Right ventricle myocardium superior (tissue), 1 donor: ENCODE data around the gene SETD7. TPM values are rescaled to one million over a fixed set of nuclear protein-coding genes. Genes with fewer than 3 reads are reported as not detected.
"Not testable (repeated sequence)": the region's sequence is repeated elsewhere in the genome, so short reads cannot be mapped to it uniquely, and the experiment has no call there.

Experiments
- ATAC-seq: fragments of 200-7000 bp; cut with Tn5 transposase; one replicate; pipeline ENCODE4 v1.9.1; 2020; ENCODE audit warnings: mild to moderate bottlenecking; ENCODE audit not compliant: poor library complexity
- DNase-seq: peaks from one replicate; pipeline ENCODE4 v3.0.0-alpha.2; 2020
- intact Hi-C: fragments of 100-400 bp; cut with DNase I; formaldehyde crosslinking; loops from one replicate; pipeline ENCODE4 v1.11.2; 2022
- total RNA-seq: library from RNA; stranded (reverse); fragmentation: NEBNext Ultra II Directional; extraction: Animal tissue kit (Norgen Biotek cat#: 25700); gene quantifications from one replicate; pipeline ENCODE4 v1.2.1, GENCODE V29; 2021
- donor health status: DM: no; HTN: yes; CAD: no; lungs with severe emphysema.

SETD7 gene
- total RNA-seq, 1 donor from 2014 or later, result 46.3 TPM

DNA sequence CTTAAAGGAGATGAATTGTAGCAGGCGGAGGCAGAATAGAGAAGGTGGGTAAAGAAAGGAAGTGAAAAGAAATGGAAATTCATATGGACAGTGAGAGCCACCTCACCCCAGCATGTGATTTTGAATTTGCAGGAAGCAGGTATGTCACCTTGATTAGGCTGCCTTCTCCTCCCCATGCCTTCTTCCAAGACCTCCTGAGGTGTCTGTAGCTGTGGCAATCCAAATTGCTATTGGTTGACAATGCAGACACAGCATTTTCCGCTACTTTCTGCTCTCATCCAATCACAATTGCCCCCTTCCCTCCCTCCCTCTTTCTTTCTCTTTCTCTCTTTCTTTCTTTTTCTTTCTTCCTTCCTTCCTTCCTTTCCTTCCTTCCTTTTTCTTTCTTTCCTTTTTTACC, 63.6 kb downstream of the SETD7 start:
- intact Hi-C loops, result no loop called here

DNA sequence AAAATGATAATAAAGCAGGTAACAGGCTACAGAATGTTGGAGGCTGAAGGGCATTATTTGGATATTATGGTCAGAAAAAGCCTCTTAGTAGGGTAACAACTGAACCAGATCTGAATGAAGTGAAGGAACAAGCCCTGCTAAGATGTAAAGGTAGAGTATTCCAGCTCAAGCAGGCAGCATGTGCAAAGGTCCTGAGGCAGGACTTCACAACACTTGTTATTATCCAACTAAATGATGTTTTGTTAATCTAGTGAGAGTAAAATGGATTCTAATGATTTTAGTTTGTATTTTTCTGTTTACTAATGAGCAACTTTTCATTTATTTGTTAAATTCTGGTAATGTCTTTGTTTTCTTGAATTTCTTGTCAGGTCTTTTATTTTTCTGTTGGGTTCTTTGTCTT, 66.4 kb downstream of the SETD7 start:
- DNase-seq (no peak), ATAC-seq (no peak)
- intact Hi-C loops, result no loop called here

More for the DNA sequence above, 63.6 kb downstream of the SETD7 start:
- ATAC-seq (no peak), DNase-seq (no peak)

DNA sequence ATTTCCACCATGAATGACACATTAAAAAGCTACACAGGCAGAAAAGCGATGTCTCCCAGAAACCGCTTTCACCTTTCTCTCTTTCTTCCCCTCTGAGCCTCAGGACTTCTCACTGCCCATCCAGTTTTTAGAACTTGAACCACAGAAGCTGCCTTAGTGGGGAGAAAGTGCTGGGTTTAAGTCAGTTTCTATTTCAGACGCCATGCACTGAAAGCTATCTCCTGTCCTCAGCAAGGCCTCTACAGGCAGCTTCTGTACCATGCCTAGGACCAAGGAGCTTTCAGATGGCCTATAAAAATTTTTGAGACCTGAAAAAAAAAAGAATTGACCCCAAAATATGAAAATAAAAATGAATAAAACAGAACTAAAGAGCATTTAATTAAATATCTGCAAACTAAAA, 67.6 kb downstream of the SETD7 start:
- intact Hi-C loops, result no loop called here
- ATAC-seq (no peak), DNase-seq (no peak)

DNA sequence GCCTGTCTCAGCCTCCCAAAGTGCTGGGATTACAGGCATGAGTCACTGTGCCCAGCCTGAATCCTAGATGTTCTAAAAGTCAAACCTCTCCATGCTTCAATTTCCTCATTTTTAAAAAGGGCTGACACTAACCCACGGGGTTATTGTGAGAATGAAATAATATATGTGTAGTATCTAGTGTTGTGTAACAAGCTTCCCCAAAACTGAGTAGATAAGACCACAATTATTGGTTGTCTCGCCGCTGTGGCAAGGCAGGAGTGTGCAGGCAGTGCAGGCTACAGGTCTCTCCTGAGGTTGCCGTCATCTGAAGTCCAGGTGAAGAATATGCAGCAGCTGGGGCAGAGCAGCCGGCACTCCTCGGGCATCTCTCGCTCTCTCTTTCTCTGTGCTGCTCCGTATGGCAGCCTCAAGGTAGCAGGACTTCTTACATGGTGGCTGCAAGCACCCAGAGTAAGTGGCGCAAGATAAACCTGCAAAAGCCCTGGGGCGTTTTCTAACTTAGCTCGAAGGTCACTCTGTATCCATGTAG, 71.2 kb downstream of the SETD7 start:
- ATAC-seq (no peak), DNase-seq (no peak)
- intact Hi-C loops, result no loop called here

DNA sequence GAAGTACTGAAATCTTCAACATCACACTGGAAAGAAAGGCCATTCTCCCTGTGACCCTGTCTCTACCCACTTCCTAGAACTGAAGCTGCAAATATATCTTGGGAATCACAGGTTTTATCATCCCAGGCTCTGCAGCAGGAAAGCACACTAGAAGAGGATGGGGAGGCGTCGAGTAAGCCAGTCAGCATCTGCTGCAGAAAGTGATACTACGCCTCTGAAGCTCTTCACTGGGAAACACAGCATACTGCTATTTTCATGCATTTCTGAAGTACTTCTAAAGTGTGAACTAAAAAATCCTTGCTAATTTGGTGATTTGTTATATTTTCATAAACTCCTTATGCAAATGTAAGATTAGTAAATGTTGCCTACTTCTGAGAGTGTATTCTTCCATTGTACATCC, 73.0 kb downstream of the SETD7 start:
- intact Hi-C loops, result no loop called here
- DNase-seq (no peak), ATAC-seq (no peak)

DNA sequence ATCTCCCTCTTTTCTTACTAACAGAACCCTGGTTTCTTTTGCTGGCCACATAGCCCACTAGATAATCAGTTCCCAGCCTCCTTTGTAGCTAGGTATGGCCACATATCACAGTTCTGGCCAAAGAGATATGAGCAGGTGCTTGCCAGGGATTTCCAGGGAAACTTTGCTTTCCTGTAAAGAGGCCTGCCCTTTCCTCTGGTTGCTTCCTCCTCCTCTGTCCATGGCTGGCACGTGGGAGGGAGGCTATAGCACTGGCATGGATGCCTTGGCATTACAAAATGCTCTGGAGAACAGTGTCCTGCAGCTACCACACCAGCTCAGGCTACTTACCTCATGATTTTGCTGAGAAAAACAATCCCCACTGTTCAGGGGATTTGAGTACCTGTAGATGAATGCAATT, 74.6 kb downstream of the SETD7 start:
- no peak for ATAC-seq
- intact Hi-C loops, result no loop called here

DNA sequence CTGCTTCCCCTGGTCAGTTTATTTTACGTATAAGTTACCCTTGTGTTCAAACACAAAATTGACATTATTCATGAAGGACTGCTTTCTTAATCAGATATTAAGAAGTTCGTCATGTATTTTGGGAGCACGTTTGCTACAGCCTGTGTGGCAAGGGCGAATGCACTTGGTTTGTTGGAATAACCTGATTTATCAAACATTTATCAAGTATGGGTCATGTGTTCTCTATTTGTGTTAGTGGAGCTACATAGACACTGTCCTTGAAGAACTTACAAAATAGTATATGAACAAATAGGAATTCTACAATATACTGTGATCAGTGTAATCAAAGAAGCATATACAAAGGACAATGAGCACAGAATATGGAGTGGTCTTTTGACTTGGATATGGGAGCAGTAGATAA, 79.7 kb downstream of the SETD7 start:
- intact Hi-C loops, result no loop called here
- DNase-seq (no peak), ATAC-seq (no peak)

More for the DNA sequence above, 74.6 kb downstream of the SETD7 start:
- DNase-seq, result no peak

DNA sequence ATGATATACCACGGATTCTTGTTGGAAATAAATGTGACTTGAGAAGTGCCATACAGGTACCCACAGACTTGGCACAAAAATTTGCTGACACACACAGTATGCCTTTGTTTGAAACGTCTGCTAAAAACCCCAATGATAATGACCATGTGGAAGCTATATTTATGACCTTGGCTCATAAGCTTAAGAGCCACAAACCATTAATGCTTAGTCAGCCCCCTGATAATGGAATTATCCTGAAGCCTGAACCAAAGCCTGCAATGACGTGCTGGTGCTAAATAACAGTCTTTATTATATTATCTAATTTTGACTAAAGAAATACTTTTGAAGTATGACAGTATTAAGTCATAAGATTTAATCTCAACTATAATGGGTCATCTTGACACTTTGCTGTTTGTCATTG, 83.2 kb downstream of the SETD7 start:
- no peak for DNase-seq
- intact Hi-C loops, result no loop called here
- ATAC-seq, result no peak

DNA sequence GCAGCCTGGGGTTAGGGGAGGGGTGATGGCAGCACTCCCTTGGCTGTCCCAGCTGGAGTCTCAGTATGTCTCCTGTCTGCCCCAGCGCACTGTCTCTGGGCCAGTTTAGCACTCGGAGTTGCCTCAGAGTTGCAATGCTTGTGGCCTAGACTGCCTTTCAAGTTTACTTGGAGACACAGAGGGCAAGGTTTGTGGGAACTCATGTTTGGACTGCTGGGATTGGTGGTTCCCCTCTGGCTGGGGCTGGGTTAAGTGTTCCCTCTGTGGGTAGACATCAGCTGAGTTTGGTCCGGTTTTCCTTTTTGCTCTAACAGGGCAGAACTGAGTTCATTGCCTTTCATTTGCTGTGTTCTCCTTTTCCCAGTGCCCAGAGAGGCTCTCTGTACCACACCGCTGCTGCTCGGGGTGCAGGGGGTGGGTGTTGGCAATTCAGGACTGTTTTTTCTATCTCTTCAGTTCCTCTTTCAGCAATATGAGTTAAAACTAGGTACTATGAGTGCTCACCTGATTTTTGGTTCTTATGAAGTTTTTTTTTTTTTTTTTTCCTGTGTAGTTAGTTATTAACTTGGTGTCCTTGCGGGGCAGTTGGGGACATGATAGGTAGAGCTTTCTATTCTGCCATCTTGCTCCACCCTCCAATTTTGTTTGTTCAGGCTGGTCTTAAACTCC, 84.9 kb downstream of the SETD7 start:
- DNase-seq, result no peak
- intact Hi-C loops, result no loop called here
- ATAC-seq, result no peak

DNA sequence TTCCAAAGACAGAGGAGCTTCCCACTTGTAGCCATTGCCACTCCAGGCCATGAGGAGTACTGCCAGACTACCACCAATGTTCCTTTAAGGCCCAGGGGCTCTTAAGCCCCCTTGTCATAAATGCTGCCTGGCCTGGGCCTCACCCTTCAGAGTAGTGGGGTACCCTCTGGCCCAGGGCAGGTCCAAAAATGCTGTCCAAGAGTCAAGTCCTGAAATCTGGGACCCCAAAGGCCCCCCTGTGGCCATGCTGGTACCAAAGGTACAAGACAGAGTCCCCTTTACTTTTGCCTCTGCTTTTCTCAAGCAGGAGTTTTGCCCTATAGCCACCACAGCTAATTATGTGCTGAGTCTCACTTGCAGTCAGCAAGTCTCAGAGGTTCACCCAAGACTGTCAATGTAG, 85.7 kb downstream of the SETD7 start:
- intact Hi-C loops, result no loop called here
- DNase-seq (no peak), ATAC-seq (no peak)

DNA sequence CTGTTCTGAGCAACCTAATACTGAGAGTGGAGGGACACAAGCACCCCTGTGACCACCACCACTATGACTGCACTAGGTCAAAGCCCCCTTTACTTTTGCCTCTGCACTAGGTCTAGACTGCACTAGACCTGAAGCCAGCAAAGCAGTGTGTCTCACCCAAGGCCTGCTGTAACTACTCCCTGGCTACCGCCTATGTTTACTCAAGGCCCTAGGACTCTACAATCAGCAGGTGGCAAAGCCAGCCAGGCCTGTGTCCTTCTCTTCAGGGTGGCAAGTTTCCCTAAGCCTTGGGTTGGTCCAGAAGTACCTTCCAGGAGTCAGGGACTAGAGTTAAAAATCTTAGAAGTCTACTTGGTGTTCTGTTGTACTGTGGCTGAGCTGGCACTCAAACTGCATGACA, 86.2 kb downstream of the SETD7 start:
- ATAC-seq, result no peak
- intact Hi-C loops, result no loop called here
- DNase-seq, result no peak

DNA sequence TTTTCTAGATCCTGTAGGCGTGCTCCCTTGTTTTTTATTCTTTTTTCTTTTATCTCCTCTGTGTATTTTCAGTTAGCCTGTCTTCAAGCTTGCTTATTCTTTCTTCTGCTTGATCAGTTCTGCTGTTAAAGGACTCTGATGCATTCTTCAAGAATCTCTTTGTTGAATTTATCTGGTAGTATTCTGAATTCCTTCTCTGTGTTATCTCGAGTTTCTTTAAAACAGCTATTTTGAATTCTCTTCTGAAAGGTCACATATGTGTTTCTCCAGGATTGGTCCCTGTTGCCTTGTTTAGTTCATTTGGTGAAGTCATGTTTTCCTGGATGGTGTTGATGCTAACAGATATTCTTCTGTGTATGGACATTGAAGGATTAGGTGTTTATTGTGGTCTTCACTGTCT, 86.8 kb downstream of the SETD7 start:
- intact Hi-C loops, result no loop called here
- ATAC-seq (no peak), DNase-seq (no peak)

DNA sequence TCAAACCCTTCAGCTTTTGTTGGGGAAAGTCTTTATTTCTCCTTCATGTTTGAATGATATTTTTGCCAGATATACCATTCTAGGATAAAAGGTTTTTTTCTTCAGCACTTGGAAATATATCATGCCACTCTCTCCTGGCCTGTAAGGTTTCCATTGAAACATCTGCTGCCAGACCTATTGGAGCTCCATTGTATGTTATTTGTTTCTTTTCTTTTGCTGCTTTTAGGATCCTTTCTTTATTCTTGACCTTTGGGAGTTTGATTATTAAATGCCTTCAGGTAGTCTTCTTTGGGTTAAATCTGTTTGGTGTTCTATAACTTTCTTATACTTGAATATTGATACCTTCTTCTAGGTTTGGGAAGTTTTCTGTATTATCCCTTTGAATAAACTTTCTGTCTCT, 87.3 kb downstream of the SETD7 start:
- DNase-seq, intact Hi-C loops, ATAC-seq: not testable (repeated sequence)

DNA sequence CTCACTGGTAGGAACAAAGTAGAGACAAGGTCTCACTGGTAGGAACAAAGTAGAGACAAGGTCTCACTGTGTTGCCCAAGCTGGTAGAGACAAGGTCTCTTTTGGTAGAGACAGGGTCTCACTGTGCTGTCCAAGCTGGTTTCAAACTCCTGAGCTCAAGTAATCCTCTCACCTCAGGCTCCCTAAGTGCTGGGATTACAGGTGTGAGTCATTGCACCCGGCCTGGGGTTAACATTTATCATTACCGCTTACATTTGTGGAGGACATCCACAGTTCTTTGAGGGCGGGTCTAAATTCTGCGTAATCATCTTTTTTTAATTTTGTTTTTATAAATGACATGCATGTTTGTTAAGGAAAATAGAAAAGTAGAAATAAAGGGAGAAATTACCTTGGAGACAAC, 90.1 kb downstream of the SETD7 start:
- DNase-seq (no peak), ATAC-seq (no peak)
- intact Hi-C loops, result no loop called here

DNA sequence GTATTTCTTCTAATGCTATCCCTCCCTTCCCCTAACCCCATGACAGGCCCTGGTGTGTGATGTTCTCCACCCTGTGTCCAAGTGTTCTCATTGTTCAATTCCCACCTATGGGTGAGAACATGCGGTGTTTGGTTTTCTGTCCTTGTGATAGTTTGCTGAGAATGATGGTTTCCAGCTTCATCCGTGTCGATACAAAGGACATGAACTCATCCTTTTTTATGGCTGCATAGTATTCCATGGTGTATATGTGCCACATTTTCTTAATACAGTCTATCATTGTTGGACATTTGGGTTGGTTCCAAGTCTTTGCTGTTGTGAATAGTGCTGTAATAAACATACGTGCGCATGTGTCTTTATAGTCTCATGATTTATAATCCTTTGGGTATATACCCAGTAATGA, 91.5 kb downstream of the SETD7 start:
- DNase-seq, intact Hi-C loops, ATAC-seq: not testable (repeated sequence)

DNA sequence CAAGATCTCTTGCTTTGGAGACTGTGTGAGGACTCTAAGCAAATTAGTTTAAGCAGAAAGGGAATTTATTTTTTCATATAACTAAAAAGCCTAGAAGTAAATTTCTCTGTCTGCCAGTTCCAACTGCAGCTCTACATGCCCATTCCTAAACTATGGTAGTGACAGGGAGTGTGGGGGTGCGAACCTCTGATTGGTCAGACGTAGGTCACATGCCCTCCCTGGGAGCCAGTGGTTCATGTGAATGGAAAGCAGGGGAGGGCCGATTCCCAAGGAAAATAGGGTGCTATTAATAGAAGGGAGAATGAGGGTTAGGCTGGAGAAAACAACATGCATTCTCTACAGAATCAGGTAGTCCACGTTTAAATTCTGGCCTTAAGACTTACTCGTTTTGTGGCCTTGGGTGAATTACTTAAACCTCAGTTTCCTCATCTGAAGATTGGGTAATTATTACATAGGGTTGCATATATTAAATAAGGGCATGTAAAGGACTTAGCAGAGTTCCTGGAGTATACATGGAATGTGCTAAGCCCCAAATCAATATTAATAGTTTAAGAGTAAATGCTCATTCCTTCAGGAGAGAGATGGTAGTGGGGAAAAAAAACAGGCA, 94.9 kb downstream of the SETD7 start:
- DNase-seq, result no peak
- ATAC-seq, result peak; percentile 34
- intact Hi-C loops, result no loop called here

DNA sequence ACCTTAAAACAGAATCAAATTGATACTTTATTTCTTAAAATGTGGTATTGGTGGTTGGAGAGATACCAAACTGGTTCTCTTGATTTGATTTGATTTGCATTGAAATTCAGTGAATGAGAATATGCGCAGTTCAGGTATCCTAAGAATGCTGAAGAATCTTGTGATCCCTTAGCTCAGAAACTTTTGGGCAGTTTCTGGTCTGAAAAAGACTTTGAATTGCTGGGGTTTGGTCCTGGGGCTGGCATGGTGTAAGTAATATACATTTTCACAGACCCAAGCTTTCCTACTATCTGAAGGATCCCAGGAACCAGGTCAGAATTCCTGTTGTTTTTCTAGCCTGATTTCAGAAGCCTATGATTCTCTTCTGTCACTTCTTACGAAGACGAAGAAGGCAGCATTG, 95.5 kb downstream of the SETD7 start:
- intact Hi-C loops, result no loop called here
- ATAC-seq, result no peak
- no peak for DNase-seq

DNA sequence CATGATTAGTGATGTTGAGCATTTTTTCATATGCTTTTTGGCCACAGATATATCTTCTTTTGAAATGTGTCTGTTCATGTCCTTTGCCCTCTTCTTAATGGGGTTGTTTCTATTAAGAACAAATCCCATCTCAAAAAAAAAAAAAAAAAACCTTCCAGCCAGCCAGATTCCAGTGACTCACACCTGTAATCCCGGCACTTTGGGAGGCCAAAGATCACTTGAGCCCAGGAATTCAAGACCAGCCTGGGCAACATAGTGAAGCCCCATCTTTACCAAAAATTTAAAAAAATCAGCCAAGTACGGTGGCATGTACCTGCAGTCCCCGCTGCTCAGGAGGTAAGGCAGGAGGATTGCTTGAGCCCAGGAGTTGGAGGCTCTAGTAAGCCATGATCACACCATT, 97.0 kb downstream of the SETD7 start:
- DNase-seq (no peak), ATAC-seq (no peak)
- intact Hi-C loops, result no loop called here

DNA sequence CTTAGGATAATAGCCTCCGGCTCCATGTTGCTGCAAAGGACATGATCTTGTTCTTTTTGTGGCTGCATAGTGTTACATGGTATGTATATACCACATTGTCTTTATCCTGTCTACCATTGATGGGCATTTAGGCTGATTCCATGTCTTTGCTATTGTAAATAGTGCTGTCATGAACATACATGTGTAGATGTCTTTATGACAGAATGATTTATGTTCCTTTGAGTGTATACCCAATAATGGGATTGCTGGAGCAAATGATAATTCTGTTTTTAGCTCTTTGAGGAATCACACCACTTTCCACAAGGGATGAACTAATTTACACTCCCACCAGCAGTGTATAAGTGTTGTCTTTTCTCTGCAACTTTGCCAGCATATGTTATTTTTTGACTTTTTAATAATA, 97.5 kb downstream of the SETD7 start:
- ATAC-seq, result no peak
- intact Hi-C loops, result no loop called here
- no peak for DNase-seq

DNA sequence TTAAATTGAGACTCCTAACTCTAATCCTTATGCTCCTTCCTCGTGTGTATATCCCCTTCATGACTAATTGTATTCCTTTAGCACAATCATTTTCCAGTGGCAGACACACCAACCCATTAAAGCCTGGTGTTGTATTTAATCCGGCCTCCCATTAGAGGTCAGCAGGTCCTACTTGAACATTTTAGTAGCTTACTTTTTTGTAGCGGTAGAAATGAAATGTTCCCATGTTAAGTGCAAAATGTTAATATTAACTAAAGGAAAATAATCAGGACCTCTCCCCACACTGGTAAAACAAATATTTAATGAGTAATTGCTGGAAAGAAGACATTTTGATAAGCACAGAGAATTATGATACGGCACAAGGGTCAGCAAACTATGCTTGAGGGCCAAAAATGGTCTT, 98.7 kb downstream of the SETD7 start:
- DNase-seq, result no peak
- intact Hi-C loops, result no loop called here
- no peak for ATAC-seq

DNA sequence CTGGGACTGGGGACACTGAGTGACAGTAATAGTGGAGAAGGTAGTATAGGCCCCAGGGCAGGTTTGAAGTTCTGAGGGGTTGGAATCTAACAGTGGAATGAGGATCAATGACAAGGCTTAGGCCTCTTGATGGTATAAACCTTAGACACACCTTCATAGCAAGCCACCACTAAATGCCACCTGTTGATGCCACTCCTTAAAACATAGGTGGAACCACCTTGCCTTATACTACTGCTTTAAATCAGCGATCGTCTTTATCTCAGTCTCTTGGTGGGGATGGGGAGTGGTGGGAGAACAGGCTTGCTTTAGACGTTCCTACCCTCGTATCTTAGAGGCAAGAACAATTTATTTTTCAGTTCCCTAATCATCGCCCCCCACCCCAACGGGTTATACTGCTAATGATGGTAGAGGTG, 100.9 kb downstream of the SETD7 start:
- DNase-seq (no peak), ATAC-seq (no peak)
- intact Hi-C loops, result no loop called here
